Nephron (organoid): Measurements from ENCODE around the gene KAT6B.

Experiments
- H3K27ac Mint-ChIP-seq, 3 experiments: 2 replicates each; pipeline ENCODE4 v1.8.0; 2020; ENCODE audit warnings: mixed read lengths in 3 of 3, mild to moderate bottlenecking in 2 of 3, moderate library complexity in 1 of 3
- H3K27me3 Mint-ChIP-seq: 2 replicates; pipeline ENCODE4 v1.8.0; 2021; ENCODE audit warnings: low read depth, mild to moderate bottlenecking, moderate library complexity, mixed read lengths
- H3K36me3 Mint-ChIP-seq: 2 replicates; pipeline ENCODE4 v1.8.0; 2020; ENCODE audit warnings: low read depth, mixed read lengths
- H3K4me1 Mint-ChIP-seq: 2 replicates; pipeline ENCODE4 v1.8.0; 2020; ENCODE audit warnings: mixed read lengths
- H3K4me3 Mint-ChIP-seq, 3 experiments: 2 replicates each; pipeline ENCODE4 v1.8.0; 2020; ENCODE audit warnings: mild to moderate bottlenecking in 3 of 3, mixed read lengths in 3 of 3, moderate library complexity in 2 of 3
- H3K9me3 Mint-ChIP-seq: 2 replicates; pipeline ENCODE4 v1.8.0; 2020; ENCODE audit warnings: mixed read lengths
- TF ChIP-seq, protein P1 (sequence below), 3 experiments: fragments of 200-600 bp; sonication (generic); IDR thresholded peaks; one replicate each; pipeline ENCODE4 v1.5.0; 2021; ENCODE audit warnings: antibody characterized with exemption in 3 of 3; ENCODE audit not compliant: unreplicated experiment in 3 of 3

Gene KAT6B

GRCh38 chr10:74808501-74808900 is 17.9 kb upstream of the KAT6B start:
- H3K4me3 Mint-ChIP-seq: no peak overlapping the region
- H3K4me1 Mint-ChIP-seq: no peaks in the 10 kb centered on the region
- TF ChIP-seq, protein P1, sequence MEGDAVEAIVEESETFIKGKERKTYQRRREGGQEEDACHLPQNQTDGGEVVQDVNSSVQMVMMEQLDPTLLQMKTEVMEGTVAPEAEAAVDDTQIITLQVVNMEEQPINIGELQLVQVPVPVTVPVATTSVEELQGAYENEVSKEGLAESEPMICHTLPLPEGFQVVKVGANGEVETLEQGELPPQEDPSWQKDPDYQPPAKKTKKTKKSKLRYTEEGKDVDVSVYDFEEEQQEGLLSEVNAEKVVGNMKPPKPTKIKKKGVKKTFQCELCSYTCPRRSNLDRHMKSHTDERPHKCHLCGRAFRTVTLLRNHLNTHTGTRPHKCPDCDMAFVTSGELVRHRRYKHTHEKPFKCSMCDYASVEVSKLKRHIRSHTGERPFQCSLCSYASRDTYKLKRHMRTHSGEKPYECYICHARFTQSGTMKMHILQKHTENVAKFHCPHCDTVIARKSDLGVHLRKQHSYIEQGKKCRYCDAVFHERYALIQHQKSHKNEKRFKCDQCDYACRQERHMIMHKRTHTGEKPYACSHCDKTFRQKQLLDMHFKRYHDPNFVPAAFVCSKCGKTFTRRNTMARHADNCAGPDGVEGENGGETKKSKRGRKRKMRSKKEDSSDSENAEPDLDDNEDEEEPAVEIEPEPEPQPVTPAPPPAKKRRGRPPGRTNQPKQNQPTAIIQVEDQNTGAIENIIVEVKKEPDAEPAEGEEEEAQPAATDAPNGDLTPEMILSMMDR (IDR thresholded peaks at IDR 0.05; ENCODE audit: unreplicated experiment in 3 of 3): no peak
- peaks cover 12% of the 10 kb centered on the region for H3K9me3 Mint-ChIP-seq
- no peak overlapping the region for H3K27ac Mint-ChIP-seq
- no peaks in the 10 kb centered on the region for H3K27me3 Mint-ChIP-seq
- H3K36me3 Mint-ChIP-seq: no peaks in the 10 kb centered on the region

- no peaks in the 10 kb centered on the region for H3K36me3 Mint-ChIP-seq
- H3K4me3 Mint-ChIP-seq: no peak overlapping the region
- TF ChIP-seq, protein P1 (IDR thresholded peaks at IDR 0.05; ENCODE audit: unreplicated experiment in 3 of 3): no peak
- no peaks in the 10 kb centered on the region for H3K27me3 Mint-ChIP-seq
- H3K4me1 Mint-ChIP-seq: no peaks in the 10 kb centered on the region
- peaks cover 16% of the 10 kb centered on the region for H3K9me3 Mint-ChIP-seq
- no peak overlapping the region for H3K27ac Mint-ChIP-seq
These were observed 16.3 kb upstream of the KAT6B start for GRCh38 chr10:74810087-74810486.

GRCh38 chr10:74813381-74814259 is 12.8 kb upstream of the KAT6B start:
- H3K9me3 Mint-ChIP-seq: peaks cover 28% of the 10 kb centered on the region
- TF ChIP-seq, protein P1 (IDR thresholded peaks at IDR 0.05; ENCODE audit: unreplicated experiment in 3 of 3): no peak
- H3K36me3 Mint-ChIP-seq: no peaks in the 10 kb centered on the region

DNA sequence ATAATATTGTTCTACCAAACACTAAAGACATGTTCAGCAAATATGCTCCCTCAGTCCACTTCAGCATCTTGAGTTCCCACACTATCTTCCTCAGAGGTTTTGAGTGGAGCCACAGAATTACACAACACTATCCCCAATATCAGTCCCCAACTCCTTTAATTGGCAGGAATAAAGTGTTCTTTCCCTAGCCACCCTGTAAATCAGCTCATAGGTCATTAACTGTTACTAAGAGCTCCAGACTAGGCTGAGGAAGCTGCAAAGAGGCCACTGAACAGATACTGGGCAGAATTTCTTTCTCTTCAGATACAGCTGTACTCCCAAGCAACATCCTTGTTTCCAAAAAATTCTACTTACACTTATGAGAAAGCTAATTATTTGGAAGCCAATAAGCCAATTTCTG is 11.6 kb upstream of the KAT6B start:
- H3K4me1 Mint-ChIP-seq: no peaks in the 10 kb centered on the region
- peaks cover 25% of the 10 kb centered on the region for H3K9me3 Mint-ChIP-seq
- H3K27me3 Mint-ChIP-seq: no peaks in the 10 kb centered on the region
- H3K4me3 Mint-ChIP-seq: no peak overlapping the region
- H3K27ac Mint-ChIP-seq: no peak overlapping the region
- TF ChIP-seq, protein P1 (IDR thresholded peaks at IDR 0.05; ENCODE audit: unreplicated experiment in 3 of 3): no peak
- no peaks in the 10 kb centered on the region for H3K36me3 Mint-ChIP-seq

More at GRCh38 chr10:74813381-74814259, 12.8 kb upstream of the KAT6B start:
- Mint-ChIP-seq H3K27me3 (no peaks in the 10 kb centered on the region), H3K4me3 (no peak overlapping the region), H3K27ac (no peak overlapping the region), H3K4me1 (no peaks in the 10 kb centered on the region)

- Mint-ChIP-seq H3K9me3 (peaks cover 18% of the 10 kb centered on the region), H3K36me3 (no peaks in the 10 kb centered on the region), H3K27ac (no peak overlapping the region), H3K4me3 (no peak overlapping the region), H3K4me1 (peaks cover 8% of the 10 kb centered on the region), H3K27me3 (no peaks in the 10 kb centered on the region)
- TF ChIP-seq, protein P1 (IDR thresholded peaks at IDR 0.05; ENCODE audit: unreplicated experiment in 3 of 3): no peak
These were observed 9.4 kb upstream of the KAT6B start for GRCh38 chr10:74816824-74817498.
